Gastrocnemius medialis (tissue), 4 donors: ENCODE data around the gene SMARCAD1.

Experiments
- CTCF ChIP-seq, 5 experiments: fragments of 450-650 bp in 3 of 5; fragments of 200-600 bp in 2 of 5; sonication (generic) in 2 of 5; IDR thresholded peaks in 4 of 5; conservative IDR thresholded peaks in 1 of 5; 1 replicate in 4 of 5; 2 replicates in 1 of 5; pipeline ENCODE4 v1.5.1; 2016 to 2019; ENCODE audit warnings: antibody characterized with exemption in 5 of 5, mild to moderate bottlenecking in 3 of 5, moderate library complexity in 3 of 5
- POLR2A ChIP-seq, 2 donors: fragments of 450-650 bp; IDR thresholded peaks; one replicate each; pipeline ENCODE4 v1.6.1; 2017; ENCODE audit warnings: antibody characterized with exemption in 2 of 2, mild to moderate bottlenecking in 2 of 2, moderate library complexity in 2 of 2

- no peak for TF ChIP-seq CTCF (IDR thresholded peaks at IDR 0.05 in 4 of 5, conservative IDR thresholded peaks at IDR 0.05 in 1 of 5)
- no peak for TF ChIP-seq POLR2A (IDR thresholded peaks at IDR 0.05)
Observed at GRCh38 chr4:94158883-94159282, 48.8 kb upstream of the SMARCAD1 start.
